HG03432 (cell line): ENCODE data around the gene SPAG16.
A peak's percentile ranks its signal among the peaks of the same experiment; 100 is the strongest.

Experiments
- ATAC-seq: cut with Tn5 transposase; IDR thresholded peaks from one replicate; pipeline ENCODE4 v1.9.1; 2021; ENCODE audit warnings: mild to moderate bottlenecking, moderate library complexity; ENCODE audit not compliant: unreplicated experiment

SPAG16 gene

DNA sequence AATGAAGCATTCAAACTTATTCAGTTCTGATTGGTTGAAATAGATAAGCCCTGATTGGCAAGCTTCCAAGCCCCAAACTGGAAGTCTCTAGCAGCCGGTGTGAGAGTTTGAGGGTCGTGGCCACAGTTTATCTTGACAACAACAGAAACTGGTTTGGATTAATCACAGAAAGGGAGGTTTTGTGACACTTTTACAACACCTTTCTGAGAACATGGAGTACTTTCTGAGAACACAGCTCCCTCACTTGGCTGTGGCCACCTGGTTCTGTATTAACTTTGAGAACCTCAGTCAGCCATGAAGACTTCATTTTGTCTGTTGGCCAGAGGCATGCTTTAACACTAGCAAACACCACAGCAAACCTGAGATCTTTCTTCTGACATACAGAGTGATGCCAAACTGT lies 845.9 kb downstream of the SPAG16 start:
- ATAC-seq: no peak

- ATAC-seq: no peak
These were observed 851.7 kb downstream of the SPAG16 start for GRCh38 chr2:214135966-214136365.

- ATAC-seq: no peak
These were observed 854.5 kb downstream of the SPAG16 start for GRCh38 chr2:214138779-214139178.

- ATAC-seq: no peak
These were observed 855.5 kb downstream of the SPAG16 start for GRCh38 chr2:214139630-214140284.

DNA sequence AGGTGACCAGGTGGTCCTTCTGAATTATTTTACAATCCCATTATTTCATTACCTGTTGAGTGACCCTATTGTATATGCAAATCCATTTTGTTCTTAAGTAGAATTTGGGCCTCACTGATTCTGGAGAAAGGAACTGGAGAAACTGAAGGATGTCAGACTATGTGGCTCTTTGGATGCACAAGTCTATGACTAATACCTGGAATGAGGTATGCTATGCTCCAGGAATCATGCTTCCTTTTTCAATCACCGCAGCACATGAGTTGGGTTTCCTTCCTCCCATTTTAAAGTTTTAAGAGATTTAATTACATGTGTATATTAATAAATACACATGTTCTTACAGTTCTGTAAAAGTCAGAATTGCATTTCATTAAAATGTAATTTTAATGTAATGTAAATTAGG lies 872.7 kb downstream of the SPAG16 start:
- ATAC-seq: peak; percentile 62

DNA sequence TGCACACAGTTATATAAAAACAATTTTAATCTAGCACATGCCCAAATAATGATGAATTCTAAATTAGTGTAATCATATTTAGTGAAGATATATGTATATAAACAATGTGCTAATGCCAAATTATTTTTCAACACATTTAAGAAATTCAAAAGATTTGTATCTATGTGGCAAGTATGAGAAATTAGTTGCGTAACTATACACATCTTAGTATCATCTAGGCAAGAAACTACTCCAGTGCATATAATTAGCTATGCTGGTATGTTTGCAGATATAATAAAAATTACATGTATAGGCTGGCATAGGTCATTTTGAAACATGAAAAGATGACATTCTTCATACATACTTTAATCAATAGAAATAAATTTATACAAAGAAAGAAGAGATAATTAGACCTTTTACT lies 874.6 kb downstream of the SPAG16 start:
- ATAC-seq: no peak

GRCh38 chr2:214169281-214169680 lies 885.0 kb downstream of the SPAG16 start:
- no peak for ATAC-seq

DNA sequence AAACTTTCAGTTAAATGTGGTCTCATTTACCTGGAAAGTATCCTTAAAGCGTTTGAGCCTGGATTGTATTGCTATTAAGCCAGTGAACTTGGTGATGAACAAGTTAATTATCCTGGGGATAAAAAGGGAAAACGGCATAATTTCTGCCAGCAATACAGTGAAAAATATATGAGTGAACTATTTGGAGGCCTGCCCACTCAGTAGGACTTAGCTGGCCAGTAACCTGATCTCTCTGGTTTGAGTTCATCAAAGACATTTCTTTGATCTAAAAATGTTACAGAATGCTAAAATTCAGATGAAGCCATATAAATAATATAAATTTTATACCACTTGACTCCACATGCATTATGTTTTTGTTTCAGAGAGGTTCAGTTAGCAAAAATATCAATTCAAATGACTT lies 885.5 kb downstream of the SPAG16 start:
- ATAC-seq: no peak

DNA sequence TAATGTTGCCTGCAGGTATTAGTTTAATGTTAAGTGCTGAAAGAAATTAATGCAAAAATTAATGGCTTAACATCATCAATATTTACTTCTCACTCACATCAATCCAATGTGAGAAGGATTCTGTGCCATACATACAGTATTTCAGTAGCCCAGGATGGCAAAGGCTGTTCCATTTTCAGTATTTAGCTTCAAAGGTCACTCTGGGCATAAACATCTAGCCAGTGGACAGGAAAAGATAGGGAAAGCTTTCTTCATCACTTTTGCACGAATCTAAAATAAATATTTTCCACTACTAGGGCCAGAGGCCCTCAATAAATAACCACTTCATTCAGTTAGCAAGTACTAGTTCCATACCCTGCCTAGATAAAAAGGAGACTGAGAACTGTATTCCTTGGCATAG lies 890.3 kb downstream of the SPAG16 start:
- no peak for ATAC-seq

DNA sequence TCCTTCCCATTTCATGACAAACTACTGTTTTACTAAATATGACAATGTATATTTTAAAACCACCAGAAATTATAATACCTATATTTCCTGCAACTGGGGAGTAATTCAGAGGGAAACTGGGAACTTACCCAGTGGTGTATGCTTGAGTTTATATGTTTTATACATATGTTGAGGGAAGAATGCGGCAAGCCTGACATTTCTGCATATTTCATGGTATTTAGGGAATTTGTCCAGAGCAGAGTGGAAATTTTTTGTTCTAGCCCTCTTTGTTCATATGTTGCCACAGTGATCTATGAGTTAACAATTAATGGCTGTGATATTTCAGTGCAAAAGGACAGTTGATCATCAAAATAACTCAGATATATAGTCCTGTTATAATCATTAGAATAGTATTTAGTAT lies 895.8 kb downstream of the SPAG16 start:
- no peak for ATAC-seq

- no peak for ATAC-seq
These were observed 896.4 kb downstream of the SPAG16 start for GRCh38 chr2:214180686-214181085.

GRCh38 chr2:214184461-214184860 lies 900.2 kb downstream of the SPAG16 start:
- ATAC-seq: no peak

DNA sequence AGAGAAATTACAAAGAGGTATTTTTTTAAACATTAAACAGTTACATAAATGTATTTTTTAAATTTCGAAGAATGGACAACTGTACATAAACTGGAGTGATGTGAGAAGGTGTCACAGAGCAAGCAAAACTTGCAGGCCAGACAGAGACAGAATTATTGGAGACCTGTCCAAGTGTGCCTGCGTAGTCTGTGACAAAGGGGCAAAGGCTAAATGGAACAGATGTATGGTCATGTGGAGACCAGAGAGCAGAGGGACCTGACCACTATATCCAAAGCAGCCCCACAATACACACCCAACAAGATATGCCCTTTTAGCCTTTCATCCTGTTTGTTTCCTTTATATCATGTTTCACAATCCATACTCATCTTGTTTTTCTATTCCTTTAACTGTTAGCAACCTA lies 901.3 kb downstream of the SPAG16 start:
- no peak for ATAC-seq

DNA sequence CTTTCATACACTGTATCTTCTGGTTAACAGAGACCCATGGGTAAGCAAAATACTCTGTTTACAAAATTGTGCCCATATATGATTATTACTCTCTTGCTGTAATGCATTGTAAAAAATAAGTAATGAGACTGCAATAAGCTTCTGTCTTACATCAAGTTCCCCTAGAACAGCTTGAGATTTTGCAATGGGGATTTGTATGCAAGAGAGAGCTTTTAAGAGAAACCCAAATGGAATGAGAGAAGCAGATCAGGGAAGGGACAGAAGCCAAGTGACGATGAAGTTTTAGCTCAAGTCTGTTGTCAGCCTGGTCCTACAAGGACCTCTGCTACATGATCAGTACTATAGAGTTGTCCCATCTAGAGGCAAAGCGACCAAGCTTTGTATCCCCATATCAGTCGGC lies 908.4 kb downstream of the SPAG16 start:
- ATAC-seq: no peak

GRCh38 chr2:214193943-214194342 lies 909.7 kb downstream of the SPAG16 start:
- ATAC-seq: no peak

GRCh38 chr2:214196260-214196659 lies 912.0 kb downstream of the SPAG16 start:
- no peak for ATAC-seq

- ATAC-seq: no peak
These were observed 917.6 kb downstream of the SPAG16 start for GRCh38 chr2:214201892-214202291.

DNA sequence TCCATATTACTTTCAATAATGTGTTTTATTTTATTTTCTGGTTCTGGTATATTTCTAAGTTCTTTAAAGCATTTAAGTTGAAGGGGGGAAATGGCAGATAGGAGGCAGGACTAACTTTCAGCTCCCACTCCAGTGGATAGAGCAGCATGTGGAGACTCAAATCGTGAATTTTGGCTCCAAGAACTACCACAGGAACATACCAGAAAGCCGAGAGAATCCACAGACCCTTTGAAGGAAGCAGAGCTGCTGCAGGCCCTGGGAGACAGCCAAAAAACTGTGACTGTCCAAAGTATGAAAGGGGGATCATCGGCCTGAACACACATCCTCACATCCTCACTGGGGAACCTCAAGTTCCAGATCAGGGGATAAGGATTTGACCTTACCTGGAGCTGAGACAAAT lies 919.0 kb downstream of the SPAG16 start:
- ATAC-seq: no peak

DNA sequence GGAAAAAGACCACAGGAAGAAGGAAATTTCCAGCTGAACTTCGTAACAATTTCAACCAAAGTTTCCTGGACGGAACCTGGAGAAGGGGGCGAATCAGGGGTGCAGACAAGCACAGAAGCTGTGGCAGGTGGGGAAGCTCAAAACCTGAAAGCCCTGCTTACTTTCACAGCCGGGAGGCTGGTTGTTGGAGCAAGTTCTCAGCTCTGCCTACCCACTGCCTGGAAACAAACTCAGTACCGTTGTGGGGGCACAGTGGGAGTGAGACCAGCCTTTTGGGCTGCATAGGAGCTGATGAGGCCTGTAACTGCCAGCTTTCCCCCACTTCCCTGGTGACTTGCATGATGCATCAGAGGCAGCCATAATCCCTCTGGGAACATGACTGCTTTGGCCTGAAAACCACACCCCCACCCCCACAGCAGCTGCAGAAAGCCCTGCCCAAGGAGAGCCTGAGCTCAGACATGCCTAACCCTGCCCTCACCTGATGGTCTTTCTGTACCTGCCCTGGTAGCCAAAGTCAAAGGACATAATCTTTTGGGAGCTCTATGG lies 919.6 kb downstream of the SPAG16 start:
- ATAC-seq: peak; percentile 33

GRCh38 chr2:214215107-214215506 lies 930.8 kb downstream of the SPAG16 start:
- ATAC-seq: no peak

GRCh38 chr2:214217136-214217535 lies 932.9 kb downstream of the SPAG16 start:
- no peak for ATAC-seq

- ATAC-seq: no peak
These were observed 933.3 kb downstream of the SPAG16 start for GRCh38 chr2:214217599-214217998.

DNA sequence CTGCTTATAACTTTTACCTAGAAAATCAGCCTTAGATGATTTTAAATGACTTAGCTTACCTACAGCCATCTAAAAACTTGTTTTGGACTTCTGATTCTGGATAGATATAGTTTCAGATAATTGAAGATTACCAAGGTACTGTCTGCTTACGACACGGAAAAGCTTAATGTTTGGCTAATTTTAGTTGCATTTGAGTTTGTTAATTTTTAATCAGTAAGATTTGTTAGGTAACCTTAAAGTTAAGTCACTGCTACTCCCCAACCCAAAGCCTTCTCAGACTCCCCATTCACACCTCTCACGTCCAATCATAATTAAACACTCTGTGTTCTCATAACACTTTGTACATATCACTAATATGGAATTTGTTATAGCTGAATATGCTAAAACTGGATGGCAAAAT lies 936.0 kb downstream of the SPAG16 start:
- ATAC-seq: no peak
